Ovary (tissue), 3 donors: ENCODE results near the gene ENO1.

Experiments
- CTCF ChIP-seq, 3 donors: fragments of 450-650 bp in 2 of 3; fragments of 200-600 bp in 1 of 3; IDR thresholded peaks; one replicate each; pipeline versions ENCODE4 v1.5.1 to v1.8.0; 2016 to 2022; ENCODE audit warnings: antibody characterized with exemption in 3 of 3, mild to moderate bottlenecking in 1 of 3
- POLR2A ChIP-seq: fragments of 450-650 bp; IDR thresholded peaks from one replicate; pipeline ENCODE4 v1.6.1; 2017; ENCODE audit warnings: antibody characterized with exemption, mild to moderate bottlenecking, moderate library complexity
- donor health status: DM: no; HTN: no; CAD: no.

- no peak for TF ChIP-seq CTCF (IDR thresholded peaks at IDR 0.05)
- no peak for TF ChIP-seq POLR2A
Observed at GRCh38 chr1:8847990-8848389, 30.5 kb downstream of the ENO1 start.
